Ishikawa (cell line): ENCODE results near the gene GRIK4.

Experiments
- CEBPB ChIP-seq: IDR thresholded peaks from 2 replicates; pipeline ENCODE4 v1.6.1; 2012
- CREB1 ChIP-seq: IDR thresholded peaks from 2 replicates; pipeline ENCODE4 v1.6.1; 2012; ENCODE audit warnings: low read depth
- EGR1 ChIP-seq: IDR thresholded peaks from 2 replicates; pipeline ENCODE4 v1.6.1; 2012
- EP300 ChIP-seq: IDR thresholded peaks from 2 replicates; pipeline ENCODE4 v1.6.1; 2012; ENCODE audit warnings: borderline replicate concordance
- FOXM1 ChIP-seq: IDR thresholded peaks from 2 replicates; pipeline ENCODE4 v1.6.1; 2012; ENCODE audit warnings: low read depth, borderline replicate concordance
- MAX ChIP-seq: IDR thresholded peaks from 2 replicates; pipeline ENCODE4 v1.6.1; 2012
- NFIC ChIP-seq: IDR thresholded peaks from 2 replicates; pipeline ENCODE4 v1.6.1; 2012
- RAD21 ChIP-seq: IDR thresholded peaks from 2 replicates; pipeline ENCODE4 v1.6.1; 2012; ENCODE audit warnings: low read depth
- REST ChIP-seq: IDR thresholded peaks from 2 replicates; pipeline ENCODE4 v1.6.1; 2012; ENCODE audit warnings: low read depth, mild to moderate bottlenecking
- TAF1 ChIP-seq: IDR thresholded peaks from 2 replicates; pipeline ENCODE4 v1.6.1; 2012; ENCODE audit warnings: low read depth, mild to moderate bottlenecking
- TCF12 ChIP-seq: IDR thresholded peaks from 2 replicates; pipeline ENCODE4 v1.6.1; 2012; ENCODE audit warnings: low read depth
- TEAD4 ChIP-seq: IDR thresholded peaks from 2 replicates; pipeline ENCODE4 v1.6.1; 2012
- USF1 ChIP-seq: IDR thresholded peaks from 2 replicates; pipeline ENCODE4 v1.6.1; 2012
- YY1 ChIP-seq: IDR thresholded peaks from 2 replicates; pipeline ENCODE4 v1.6.1; 2012; ENCODE audit warnings: low read depth
- ZBTB7A ChIP-seq: IDR thresholded peaks from 2 replicates; pipeline ENCODE4 v1.6.1; 2012; ENCODE audit warnings: low read depth

GRIK4 gene

DNA sequence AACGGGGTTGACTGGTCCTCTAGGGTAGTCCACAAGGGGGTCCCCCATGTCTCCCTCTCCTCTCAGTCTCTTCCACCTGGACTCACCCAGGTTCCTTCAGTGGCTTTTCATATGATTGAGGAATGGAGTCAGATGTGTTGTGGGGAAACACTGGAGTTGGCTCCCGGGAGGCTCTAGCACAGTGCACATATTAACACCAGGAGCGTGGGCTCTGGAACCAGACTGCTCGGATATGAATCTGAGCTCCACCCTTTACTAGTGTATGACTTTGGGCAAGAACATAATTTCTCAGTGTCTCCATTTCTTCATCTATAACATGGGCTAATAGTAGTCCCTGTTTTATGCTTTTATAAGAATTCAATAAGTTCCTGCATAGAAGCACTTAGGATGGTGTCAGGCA lies 157.0 kb downstream of the GRIK4 start:
- TF ChIP-seq TCF12, result no peak
- no peak for TF ChIP-seq EP300
- no peak for TF ChIP-seq CREB1
- TF ChIP-seq MAX, result no peak
- TF ChIP-seq EGR1, result no peak

DNA sequence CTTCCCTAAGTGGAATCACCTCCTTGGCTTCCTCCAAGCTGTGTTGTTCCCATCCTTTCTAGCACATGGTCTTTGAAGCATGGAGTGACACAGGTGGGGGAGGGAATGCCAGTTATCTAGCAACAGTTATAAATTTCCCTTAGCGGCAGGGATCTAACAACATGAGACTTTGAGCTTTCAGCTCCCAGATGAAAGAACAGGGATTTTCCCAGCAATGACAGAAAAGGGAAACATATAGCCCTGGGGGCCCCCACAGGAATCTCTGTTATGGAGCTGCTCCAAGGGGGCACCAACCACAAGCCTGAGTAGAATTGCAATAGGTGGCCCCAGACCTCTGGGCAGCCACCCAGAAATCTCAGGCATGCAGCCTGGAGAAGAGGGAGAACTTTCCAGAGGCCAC lies 163.0 kb downstream of the GRIK4 start:
- TF ChIP-seq TEAD4 (no peak), CREB1 (no peak)

- TF ChIP-seq TAF1, result no peak
- TF ChIP-seq CREB1, result no peak
- TF ChIP-seq EGR1, result no peak
- TF ChIP-seq NFIC, result no peak
- TF ChIP-seq ZBTB7A, result no peak
- no peak for TF ChIP-seq USF1
- no peak for TF ChIP-seq FOXM1
- TF ChIP-seq MAX, result no peak
- no peak for TF ChIP-seq YY1
- TF ChIP-seq TEAD4, result no peak
- TF ChIP-seq REST, result no peak
- TF ChIP-seq CEBPB, result no peak
- no peak for TF ChIP-seq EP300
These were observed 163.6 kb downstream of the GRIK4 start for GRCh38 chr11:120675171-120675570.

- no peak for TF ChIP-seq TEAD4
- no peak for TF ChIP-seq MAX
- no peak for TF ChIP-seq EGR1
- no peak for TF ChIP-seq EP300
- TF ChIP-seq USF1, result no peak
- no peak for TF ChIP-seq CREB1
- no peak for TF ChIP-seq ZBTB7A
- no peak for TF ChIP-seq NFIC
- TF ChIP-seq REST, result no peak
- no peak for TF ChIP-seq FOXM1
- no peak for TF ChIP-seq CEBPB
- TF ChIP-seq YY1, result no peak
- no peak for TF ChIP-seq TCF12
- no peak for TF ChIP-seq RAD21
- TF ChIP-seq TAF1, result no peak
These were observed 165.4 kb downstream of the GRIK4 start for GRCh38 chr11:120676991-120677390.

GRCh38 chr11:120680322-120680721 lies 168.8 kb downstream of the GRIK4 start:
- TF ChIP-seq EGR1 (no peak), ZBTB7A (no peak), RAD21 (no peak), TAF1 (no peak), YY1 (no peak), NFIC (no peak), USF1 (no peak), REST (no peak), CEBPB (no peak), MAX (no peak), FOXM1 (no peak), CREB1 (no peak), EP300 (no peak), TEAD4 (no peak), TCF12 (no peak)
